ENCODE results near the gene SLC6A18.

DNA sequence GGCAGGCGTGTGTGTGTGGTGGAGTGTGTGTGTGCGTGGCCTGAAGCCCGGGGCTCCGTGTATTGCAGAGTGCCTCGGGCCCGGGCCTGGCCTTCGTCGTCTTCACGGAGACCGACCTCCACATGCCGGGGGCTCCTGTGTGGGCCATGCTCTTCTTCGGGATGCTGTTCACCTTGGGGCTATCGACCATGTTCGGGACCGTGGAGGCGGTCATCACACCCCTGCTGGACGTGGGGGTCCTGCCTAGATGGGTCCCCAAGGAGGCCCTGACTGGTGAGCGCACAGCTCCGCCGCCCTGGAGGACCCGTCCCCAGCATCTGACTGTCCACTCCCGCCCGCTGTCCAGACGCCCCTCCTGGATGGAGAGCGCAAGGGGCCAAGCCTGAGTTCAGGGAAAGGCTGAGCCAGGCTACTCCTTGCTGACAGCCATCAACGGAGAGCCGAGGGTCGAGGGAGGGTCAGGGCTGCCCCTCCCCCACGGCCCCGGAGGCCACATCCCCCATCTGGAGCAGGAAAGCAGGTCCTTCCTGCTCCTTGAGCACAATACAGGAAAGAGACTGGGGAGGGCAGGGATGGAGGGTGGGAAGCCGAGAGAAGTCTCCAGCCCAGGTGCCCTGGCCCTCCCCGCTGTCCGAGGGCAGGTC lies 18.4 kb downstream of the SLC6A18 start:
- TF ChIP-seq, protein P1, sequence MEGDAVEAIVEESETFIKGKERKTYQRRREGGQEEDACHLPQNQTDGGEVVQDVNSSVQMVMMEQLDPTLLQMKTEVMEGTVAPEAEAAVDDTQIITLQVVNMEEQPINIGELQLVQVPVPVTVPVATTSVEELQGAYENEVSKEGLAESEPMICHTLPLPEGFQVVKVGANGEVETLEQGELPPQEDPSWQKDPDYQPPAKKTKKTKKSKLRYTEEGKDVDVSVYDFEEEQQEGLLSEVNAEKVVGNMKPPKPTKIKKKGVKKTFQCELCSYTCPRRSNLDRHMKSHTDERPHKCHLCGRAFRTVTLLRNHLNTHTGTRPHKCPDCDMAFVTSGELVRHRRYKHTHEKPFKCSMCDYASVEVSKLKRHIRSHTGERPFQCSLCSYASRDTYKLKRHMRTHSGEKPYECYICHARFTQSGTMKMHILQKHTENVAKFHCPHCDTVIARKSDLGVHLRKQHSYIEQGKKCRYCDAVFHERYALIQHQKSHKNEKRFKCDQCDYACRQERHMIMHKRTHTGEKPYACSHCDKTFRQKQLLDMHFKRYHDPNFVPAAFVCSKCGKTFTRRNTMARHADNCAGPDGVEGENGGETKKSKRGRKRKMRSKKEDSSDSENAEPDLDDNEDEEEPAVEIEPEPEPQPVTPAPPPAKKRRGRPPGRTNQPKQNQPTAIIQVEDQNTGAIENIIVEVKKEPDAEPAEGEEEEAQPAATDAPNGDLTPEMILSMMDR (IDR thresholded peaks at IDR 0.05): no peak
- TF ChIP-seq, protein P2, sequence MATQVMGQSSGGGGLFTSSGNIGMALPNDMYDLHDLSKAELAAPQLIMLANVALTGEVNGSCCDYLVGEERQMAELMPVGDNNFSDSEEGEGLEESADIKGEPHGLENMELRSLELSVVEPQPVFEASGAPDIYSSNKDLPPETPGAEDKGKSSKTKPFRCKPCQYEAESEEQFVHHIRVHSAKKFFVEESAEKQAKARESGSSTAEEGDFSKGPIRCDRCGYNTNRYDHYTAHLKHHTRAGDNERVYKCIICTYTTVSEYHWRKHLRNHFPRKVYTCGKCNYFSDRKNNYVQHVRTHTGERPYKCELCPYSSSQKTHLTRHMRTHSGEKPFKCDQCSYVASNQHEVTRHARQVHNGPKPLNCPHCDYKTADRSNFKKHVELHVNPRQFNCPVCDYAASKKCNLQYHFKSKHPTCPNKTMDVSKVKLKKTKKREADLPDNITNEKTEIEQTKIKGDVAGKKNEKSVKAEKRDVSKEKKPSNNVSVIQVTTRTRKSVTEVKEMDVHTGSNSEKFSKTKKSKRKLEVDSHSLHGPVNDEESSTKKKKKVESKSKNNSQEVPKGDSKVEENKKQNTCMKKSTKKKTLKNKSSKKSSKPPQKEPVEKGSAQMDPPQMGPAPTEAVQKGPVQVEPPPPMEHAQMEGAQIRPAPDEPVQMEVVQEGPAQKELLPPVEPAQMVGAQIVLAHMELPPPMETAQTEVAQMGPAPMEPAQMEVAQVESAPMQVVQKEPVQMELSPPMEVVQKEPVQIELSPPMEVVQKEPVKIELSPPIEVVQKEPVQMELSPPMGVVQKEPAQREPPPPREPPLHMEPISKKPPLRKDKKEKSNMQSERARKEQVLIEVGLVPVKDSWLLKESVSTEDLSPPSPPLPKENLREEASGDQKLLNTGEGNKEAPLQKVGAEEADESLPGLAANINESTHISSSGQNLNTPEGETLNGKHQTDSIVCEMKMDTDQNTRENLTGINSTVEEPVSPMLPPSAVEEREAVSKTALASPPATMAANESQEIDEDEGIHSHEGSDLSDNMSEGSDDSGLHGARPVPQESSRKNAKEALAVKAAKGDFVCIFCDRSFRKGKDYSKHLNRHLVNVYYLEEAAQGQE (IDR thresholded peaks at IDR 0.05; ENCODE audit: low read depth, low read length): no peak
- TF ChIP-seq EZH2phosphoT487 (IDR thresholded peaks at IDR 0.05; ENCODE audit: borderline replicate concordance, low read depth): no peak
- TF ChIP-seq POLR2AphosphoS5 (IDR thresholded peaks at IDR 0.05; ENCODE audit: low read depth, low read length): no peak
- no peak for TF ChIP-seq MEF2A (IDR thresholded peaks at IDR 0.05; ENCODE audit: borderline replicate concordance, low read depth)
- TF ChIP-seq YY1 (IDR thresholded peaks at IDR 0.05; ENCODE audit: low read depth): no peak
- TF ChIP-seq NRF1 (IDR thresholded peaks at IDR 0.05; ENCODE audit: low read depth, low read length): no peak
- no peak for TF ChIP-seq FOXJ3 (CRISPR knock-in tag; IDR thresholded peaks at IDR 0.05)

Measured in SK-N-SH (cell line).